IMR-90 (cell line): ENCODE measurements around the gene DUSP6. TPM values are rescaled to one million over a fixed set of nuclear protein-coding genes. Genes with fewer than 3 reads are reported as not detected.

ENCODE experiments used
- ATAC-seq: fragments of 200-7000 bp; cut with Tn5 transposase; 2 replicates; pipeline ENCODE4 v1.9.1; 2020; ENCODE audit warnings: low read depth, mild to moderate bottlenecking, moderate library complexity
- BruUV-seq: library from RNA; stranded (reverse); fragments of 400-500 nt; replicated peaks from 2 replicates; lab custom pipeline; 2021; lab: Mats Ljungman, UMichigan
- CTCF ChIA-PET: fragments of 300-600 bp; formaldehyde crosslinking; extraction: SDS; loops from one replicate; lab custom pipeline; 2021; ENCODE audit warnings: antibody characterized with exemption; lab: Yijun Ruan, JAX
- POLR2A ChIA-PET: fragments of 300-600 bp; sonication (Branson Sonifier 250); formaldehyde crosslinking; loops from one replicate; lab custom pipeline; 2022; ENCODE audit warnings: antibody characterized with exemption; ENCODE audit not compliant: unreplicated experiment; lab: Charles Lee
- DNase-seq: peaks from one replicate; pipeline ENCODE4 v3.0.0; 2013
- H2AFZ ChIP-seq: replicated peaks from 2 replicates; pipeline ENCODE3; 2013; ENCODE audit warnings: low read length, mild to moderate bottlenecking; ENCODE audit not compliant: poor library complexity
- H2AK5ac ChIP-seq: 2 replicates; pipeline ENCODE4 v1.6.1; 2013; ENCODE audit warnings: low read depth, low read length, inconsistent platforms
- H2AK9ac ChIP-seq: replicated peaks from 2 replicates; pipeline ENCODE3; 2013; ENCODE audit warnings: mild to moderate bottlenecking, low read depth, low read length, moderate library complexity; ENCODE audit not compliant: poor library complexity
- H2BK120ac ChIP-seq: 2 replicates; pipeline ENCODE4 v1.6.1; 2013; ENCODE audit warnings: low read depth, low read length, inconsistent platforms
- H2BK15ac ChIP-seq: 3 replicates; pipeline ENCODE4 v1.6.1; 2013; ENCODE audit warnings: low read depth, low read length, inconsistent platforms
- H2BK20ac ChIP-seq: 2 replicates; pipeline ENCODE4 v1.6.1; 2013; ENCODE audit warnings: low read depth, mild to moderate bottlenecking, inconsistent platforms, low read length, moderate library complexity
- H2BK5ac ChIP-seq: 2 replicates; pipeline ENCODE4 v1.6.1; 2013; ENCODE audit warnings: mild to moderate bottlenecking, low read depth, low read length, inconsistent platforms; ENCODE audit not compliant: poor library complexity, severe bottlenecking
- H3K14ac ChIP-seq: replicated peaks from 2 replicates; pipeline ENCODE4 v1.6.1; 2013; ENCODE audit warnings: low read depth, low read length, inconsistent platforms
- H3K18ac ChIP-seq: 2 replicates; pipeline ENCODE4 v1.6.1; 2013; ENCODE audit warnings: low read depth, low read length, control low read depth
- H3K23ac ChIP-seq: 2 replicates; pipeline ENCODE4 v1.6.1; 2013; ENCODE audit warnings: low read depth, low read length, inconsistent platforms
- H3K27ac ChIP-seq: 2 replicates; pipeline ENCODE4 v1.5.1; 2013; ENCODE audit warnings: mild to moderate bottlenecking, control low read depth, low read length; ENCODE audit not compliant: insufficient read depth
- H3K27me3 ChIP-seq: 2 replicates; pipeline ENCODE4 v1.6.1; 2013; ENCODE audit warnings: low read length; ENCODE audit not compliant: control insufficient read depth, insufficient read depth
- H3K36me3 ChIP-seq: 2 replicates; pipeline ENCODE4 v1.6.1; 2013; ENCODE audit warnings: low read length, mixed read lengths; ENCODE audit not compliant: control insufficient read depth, insufficient read depth
- H3K4ac ChIP-seq: 2 replicates; pipeline ENCODE4 v1.6.1; 2013; ENCODE audit warnings: low read depth, low read length, inconsistent platforms
- H3K4me1 ChIP-seq: 2 replicates; pipeline ENCODE4 v1.6.1; 2013; ENCODE audit warnings: low read length, mixed read lengths; ENCODE audit not compliant: control insufficient read depth, insufficient read depth
- H3K4me2 ChIP-seq: 2 replicates; pipeline ENCODE4 v1.6.1; 2013; ENCODE audit warnings: low read depth, mild to moderate bottlenecking, control low read depth, low read length, moderate library complexity
- H3K4me3 ChIP-seq: 2 replicates; pipeline ENCODE4 v1.5.1; 2013; ENCODE audit warnings: low read depth, mild to moderate bottlenecking, control low read depth, low read length, moderate library complexity; ENCODE audit not compliant: insufficient read depth
- H3K56ac ChIP-seq: 2 replicates; pipeline ENCODE4 v1.6.1; 2013; ENCODE audit warnings: low read length, inconsistent platforms; ENCODE audit not compliant: insufficient read depth; ENCODE audit errors: extremely low read depth
- H3K79me1 ChIP-seq, 2 experiments: 2 replicates each; pipeline ENCODE4 v1.6.1; 2013; ENCODE audit warnings: low read length in 2 of 2, inconsistent platforms in 1 of 2, low read depth in 1 of 2
- H3K9ac ChIP-seq: 2 replicates; pipeline ENCODE4 v1.6.1; 2013; ENCODE audit warnings: low read depth, low read length, control low read depth
- H3K9me1 ChIP-seq: 2 replicates; pipeline ENCODE4 v1.6.1; 2013; ENCODE audit warnings: low read length, inconsistent platforms; ENCODE audit not compliant: insufficient read depth
- H3K9me3 ChIP-seq: 2 replicates; pipeline ENCODE4 v1.6.1; 2013; ENCODE audit warnings: low read length; ENCODE audit not compliant: control insufficient read depth, insufficient read depth
- H4K20me1 ChIP-seq: 2 replicates; pipeline ENCODE4 v1.6.1; 2013; ENCODE audit warnings: low read length, inconsistent platforms; ENCODE audit not compliant: insufficient read depth
- H4K5ac ChIP-seq: 2 replicates; pipeline ENCODE4 v1.6.1; 2013; ENCODE audit warnings: mild to moderate bottlenecking, low read depth, low read length, control low read depth
- H4K8ac ChIP-seq, 2 experiments: 2 replicates each; pipeline ENCODE4 v1.6.1; 2013; ENCODE audit warnings: low read depth in 2 of 2, low read length in 2 of 2, control low read depth in 1 of 2, inconsistent platforms in 1 of 2
- H4K91ac ChIP-seq: 2 replicates; pipeline ENCODE4 v1.6.1; 2013; ENCODE audit warnings: low read depth, low read length, inconsistent platforms; ENCODE audit not compliant: insufficient read depth
- BHLHE40 ChIP-seq: fragments of 150-350 bp; IDR thresholded peaks from 2 replicates; pipeline ENCODE4 v1.6.1; 2016; ENCODE audit warnings: mild to moderate bottlenecking, low read depth, low read length
- CEBPB ChIP-seq: IDR thresholded peaks from 2 replicates; pipeline ENCODE4 v1.6.1; 2012; ENCODE audit warnings: low read depth, low read length, improper control_type of control experiment
- CHD1 ChIP-seq: IDR thresholded peaks from 2 replicates; pipeline ENCODE4 v1.6.1; 2012; ENCODE audit warnings: low read depth, low read length, improper control_type of control experiment
- CTCF ChIP-seq: conservative IDR thresholded peaks from 2 replicates; pipeline ENCODE4 v1.5.1; 2012; ENCODE audit warnings: mild to moderate bottlenecking, low read depth, low read length, improper control_type of control experiment
- ELK1 ChIP-seq: fragments of 150-350 bp; IDR thresholded peaks from 2 replicates; pipeline ENCODE4 v1.6.1; 2016; ENCODE audit warnings: low read depth, mild to moderate bottlenecking, low read length, moderate library complexity, borderline replicate concordance
- FOS ChIP-seq: fragments of 150-350 bp; IDR thresholded peaks from 2 replicates; pipeline ENCODE4 v1.6.1; 2016; ENCODE audit warnings: low read depth, low read length
- MAFK ChIP-seq: IDR thresholded peaks from 2 replicates; pipeline ENCODE4 v1.6.1; 2012; ENCODE audit warnings: low read depth, low read length, improper control_type of control experiment
- MAZ ChIP-seq: IDR thresholded peaks from 2 replicates; pipeline ENCODE4 v1.6.1; 2012; ENCODE audit warnings: low read depth, mild to moderate bottlenecking, low read length, improper control_type of control experiment, moderate library complexity, borderline replicate concordance
- MXI1 ChIP-seq: IDR thresholded peaks from 2 replicates; pipeline ENCODE4 v1.6.1; 2012; ENCODE audit warnings: low read depth, mild to moderate bottlenecking, low read length, moderate library complexity, borderline replicate concordance
- NFE2L2 ChIP-seq: fragments of 150-350 bp; IDR thresholded peaks from 2 replicates; pipeline ENCODE4 v1.6.1; 2016; ENCODE audit warnings: low read depth, mild to moderate bottlenecking, low read length
- POLR2A ChIP-seq: IDR thresholded peaks from 2 replicates; pipeline ENCODE4 v1.6.1; 2012; ENCODE audit warnings: mild to moderate bottlenecking, low read depth, low read length
- RAD21 ChIP-seq: IDR thresholded peaks from 2 replicates; pipeline ENCODE4 v1.6.1; 2012; ENCODE audit warnings: low read length, improper control_type of control experiment
- RCOR1 ChIP-seq: IDR thresholded peaks from 2 replicates; pipeline ENCODE4 v1.6.1; 2012; ENCODE audit warnings: mild to moderate bottlenecking, low read length, improper control_type of control experiment; ENCODE audit not compliant: insufficient replicate concordance
- RFX5 ChIP-seq: IDR thresholded peaks from 2 replicates; pipeline ENCODE4 v1.8.0; 2012; ENCODE audit warnings: low read depth, mild to moderate bottlenecking, low read length, moderate library complexity
- SMC3 ChIP-seq: fragments of 150-350 bp; IDR thresholded peaks from 2 replicates; pipeline ENCODE4 v1.6.1; 2016; ENCODE audit warnings: low read depth, mild to moderate bottlenecking, antibody characterized with exemption, low read length, moderate library complexity
- USF2 ChIP-seq: fragments of 150-350 bp; IDR thresholded peaks from 2 replicates; pipeline ENCODE4 v1.6.1; 2017; ENCODE audit warnings: mild to moderate bottlenecking, antibody characterized with exemption, low read length, low read depth
- WGBS, 2 experiments: methylation state at CpG; one replicate each; pipeline versions ENCODE4 v1.1.5 to v1.1.7; 2013; ENCODE audit warnings: missing lambda C conversion rate in 2 of 2; ENCODE audit not compliant: insufficient read length in 1 of 2; ENCODE audit errors: extremely low coverage in 2 of 2; 5-methylcytosine and 5-hydroxymethylcytosine counted together
- dilution Hi-C: fragments of 300-500 bp; cut with HindIII; formaldehyde crosslinking; loops from one replicate; pipeline ENCODE4 v1.14.3; 2018; ENCODE audit warnings: low sequenced_read_pairs; ENCODE audit not compliant: unreplicated experiment
- in situ Hi-C: fragments of 300-500 bp; cut with MboI; formaldehyde crosslinking; loops from 3 replicates; pipeline ENCODE4 v1.14.3; 2019; ENCODE audit warnings: low sequenced_read_pairs, inconsistent platforms, mixed read lengths
- intact Hi-C: fragments of 100-400 bp; cut with micrococcal nuclease; formaldehyde crosslinking; loops from 2 replicates; pipeline ENCODE4 v1.10.0; 2022
- polyA plus RNA-seq, 3 experiments: library from polyadenylated mRNA; depleted of rRNA; stranded (reverse); fragments of >200 nt; gene quantifications; 2 replicates each; pipeline ENCODE4 v1.2.3, GENCODE V29; 2012; ENCODE audit warnings: low replicate concordance in 1 of 3
- total RNA-seq: library from RNA; depleted of rRNA; stranded (reverse); fragments of >200 nt; gene quantifications from 2 replicates; pipeline ENCODE4 v1.2.3, GENCODE V29; 2012

DUSP6 gene
- total and polyA plus RNA-seq, 2 of the 4 experiments (the other 2 are of a cell fraction), result 38.5 to 70.1 TPM

GRCh38 chr12:89364631-89365030, 12.3 kb upstream of the DUSP6 start:
- Histone ChIP-seq H3K9ac (no peak overlapping the region), H3K56ac (no peak overlapping the region), H2AK5ac (no peak overlapping the region), H2BK120ac (no peak overlapping the region), H4K20me1 (no peaks in the 10 kb centered on the region), H3K9me3 (no peaks in the 10 kb centered on the region), H3K79me1 (peaks cover 13 to 33% of the 10 kb centered on the region in 2 experiments), H3K9me1 (peaks cover 16% of the 10 kb centered on the region), H3K36me3 (peaks cover 7% of the 10 kb centered on the region), H4K5ac (no peak overlapping the region), H3K23ac (no peak overlapping the region), H3K27ac (no peak overlapping the region), H3K14ac (no peak overlapping the region), H3K18ac (no peak overlapping the region), H3K4me1 (peaks cover 11% of the 10 kb centered on the region), H3K4me3 (no peak overlapping the region), H2AK9ac (no peak overlapping the region), H2AFZ (no peak overlapping the region), H2BK15ac (no peak overlapping the region), H2BK5ac (no peak overlapping the region), H3K27me3 (no peaks in the 10 kb centered on the region), H2BK20ac (no peak overlapping the region), H4K91ac (no peak overlapping the region), H3K4ac (no peak overlapping the region), H4K8ac (no peak overlapping the region), H3K4me2 (no peak overlapping the region)
- ATAC-seq (no peak), DNase-seq (no peak)
- dilution Hi-C loops, result no loop called here
- intact Hi-C loops, result no loop called here
- no peak for TF ChIP-seq USF2
- no peak for TF ChIP-seq MAFK
- no peak for TF ChIP-seq CTCF
- no peak for TF ChIP-seq ELK1
- TF ChIP-seq CEBPB, result no peak
- no peak for TF ChIP-seq RCOR1
- no peak for TF ChIP-seq RAD21
- no peak for TF ChIP-seq MXI1
- TF ChIP-seq CHD1, result no peak
- TF ChIP-seq RFX5, result no peak
- TF ChIP-seq SMC3, result no peak
- TF ChIP-seq NFE2L2, result no peak
- TF ChIP-seq POLR2A, result no peak
- no peak for TF ChIP-seq FOS
- no peak for TF ChIP-seq MAZ
- no peak for TF ChIP-seq BHLHE40
- in situ Hi-C loops, result no loop called here
- POLR2A ChIA-PET, result no interaction called here
- no CpG with 5 or more reads among the region's 2 CpGs for WGBS, 2 experiments
- BruUV-seq, result no TSS peak
- CTCF ChIA-PET, result no interaction called here
